Liver (tissue), 3 donors: ENCODE data around the gene PGD.

Experiments
- CTCF ChIP-seq: fragments of 150-350 bp; IDR thresholded peaks from 2 replicates; pipeline ENCODE4 v1.5.1; 2017; ENCODE audit warnings: improper control_type of control experiment, low read depth, low read length; ENCODE audit not compliant: missing input control
- RAD21 ChIP-seq, 2 donors: IDR thresholded peaks; 2 replicates each; pipeline ENCODE4 v1.6.1; 2016; ENCODE audit warnings: antibody characterized with exemption in 2 of 2, mild to moderate bottlenecking in 2 of 2
- REST ChIP-seq: IDR thresholded peaks from 2 replicates; pipeline ENCODE4 v1.6.1; 2016; ENCODE audit warnings: antibody characterized with exemption, mild to moderate bottlenecking
- YY1 ChIP-seq: IDR thresholded peaks from 2 replicates; pipeline ENCODE4 v1.6.1; 2016; ENCODE audit warnings: antibody characterized with exemption, mild to moderate bottlenecking
- TF ChIP-seq, protein P1 (sequence below): IDR thresholded peaks from 2 replicates; pipeline ENCODE4 v1.6.1; 2016; ENCODE audit warnings: antibody characterized with exemption
- donor health status: healthy.
- donor health status: healthy.

DNA sequence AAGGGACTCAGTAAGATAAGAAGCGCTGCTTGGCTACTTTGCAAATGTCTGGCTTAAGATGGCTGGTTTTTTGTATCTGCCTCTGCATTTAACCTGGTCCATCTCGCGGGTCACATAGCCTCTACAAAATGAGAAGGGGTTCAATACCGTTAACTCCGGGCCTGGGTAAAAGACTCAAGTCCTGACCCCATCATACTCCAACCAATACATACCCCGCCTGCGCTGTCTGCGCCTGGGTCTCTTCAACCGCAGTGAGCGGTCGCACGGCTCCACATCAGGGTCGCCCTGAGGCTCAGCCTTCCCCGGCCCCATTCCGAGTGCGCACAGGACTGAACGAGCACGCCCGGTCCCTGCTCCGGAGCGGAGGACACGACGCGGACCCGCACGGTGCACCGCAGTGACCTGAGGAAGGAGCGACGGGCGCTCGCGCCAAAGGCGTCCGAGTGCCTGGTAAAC, 558 bp upstream of the PGD start:
- TF ChIP-seq CTCF (no peak), YY1 (no peak), REST (no peak), RAD21 (IDR thresholded peaks at IDR 0.05) (no peak)
- TF ChIP-seq, protein P1, sequence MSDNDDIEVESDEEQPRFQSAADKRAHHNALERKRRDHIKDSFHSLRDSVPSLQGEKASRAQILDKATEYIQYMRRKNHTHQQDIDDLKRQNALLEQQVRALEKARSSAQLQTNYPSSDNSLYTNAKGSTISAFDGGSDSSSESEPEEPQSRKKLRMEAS = no peak
